ENCODE results near the gene INSRR. TPM values are rescaled to one million over a fixed set of nuclear protein-coding genes. Genes with fewer than 3 reads are reported as not detected.

The INSRR gene
- total RNA-seq, 1 donor from 2014 or later, result not detected

GRCh38 chr1:156795374-156795733 is 63.6 kb downstream of the INSRR start:
- no peaks in the 10 kb centered on the region for H3K27me3 Mint-ChIP-seq (ENCODE audit: low read depth)

GRCh38 chr1:156794506-156795373 is 64.2 kb downstream of the INSRR start:
- no peak for DNase-seq (ENCODE audit: low spot score)
- no peak overlapping the region for H3K4me3 Mint-ChIP-seq (ENCODE audit: unreplicated experiment)
- no peaks in the 10 kb centered on the region for H3K27me3 Mint-ChIP-seq (ENCODE audit: low read depth)
- H3K36me3 Mint-ChIP-seq (ENCODE audit: low read depth), result peaks cover 32% of the 10 kb centered on the region
- H3K4me1 Mint-ChIP-seq (ENCODE audit: low read depth), result peaks cover 3% of the 10 kb centered on the region
- TF ChIP-seq CTCF (IDR thresholded peaks at IDR 0.05), result no peak
- H3K27ac Mint-ChIP-seq (ENCODE audit: unreplicated experiment), result no peak overlapping the region
- no peaks in the 10 kb centered on the region for H3K9me3 Mint-ChIP-seq (ENCODE audit: low read depth)

More at GRCh38 chr1:156795374-156795733, 63.6 kb downstream of the INSRR start:
- TF ChIP-seq CTCF (IDR thresholded peaks at IDR 0.05), result no peak
- Mint-ChIP-seq H3K4me1 (ENCODE audit: low read depth) (peaks cover 3% of the 10 kb centered on the region), H3K9me3 (ENCODE audit: low read depth) (no peaks in the 10 kb centered on the region), H3K4me3 (ENCODE audit: unreplicated experiment) (no peak overlapping the region), H3K27ac (ENCODE audit: unreplicated experiment) (no peak overlapping the region), H3K36me3 (ENCODE audit: low read depth) (peaks cover 32% of the 10 kb centered on the region)
- DNase-seq (ENCODE audit: low spot score), result no peak

Other genes with a start within 250 kb of the INSRR start
- 0.36 TPM in 1 of 3 replicates, not detected in the others for gene HAPLN2, start 239.7 kb downstream of the INSRR start, total RNA-seq
- gene BCAN, start 217.0 kb downstream of the INSRR start, total RNA-seq, result 1.3 TPM in 1 of 3 replicates, not detected in the others
- gene NES, start 181.7 kb downstream of the INSRR start, total RNA-seq, result 6.0 to 11.6 TPM (median 6.9 TPM) in 3 replicates
- gene CRABP2, start 153.5 kb downstream of the INSRR start, total RNA-seq, result 88.7 to 193 TPM (median 93.5 TPM) in 3 replicates
- gene METTL25B, start 130.6 kb downstream of the INSRR start, total RNA-seq, result 11.4 to 17.1 TPM (median 14.1 TPM) in 3 replicates
- gene ISG20L2, start 130.4 kb downstream of the INSRR start, total RNA-seq, result 22.3 to 45.7 TPM (median 23.7 TPM) in 3 replicates
- gene MRPL24, start 118.0 kb downstream of the INSRR start, total RNA-seq, result 38.6 to 58.3 TPM (median 40.3 TPM) in 3 replicates
- gene HDGF, start 107.4 kb downstream of the INSRR start, total RNA-seq, result 136 to 143 TPM (median 140 TPM) in 3 replicates
- gene PRCC, start 91.6 kb downstream of the INSRR start, total RNA-seq, result 57.0 to 61.7 TPM (median 60.9 TPM) in 3 replicates
- gene SH2D2A, start 42.3 kb downstream of the INSRR start, total RNA-seq, result not detected in 3 replicates
- not detected in 3 replicates for gene NTRK1, start 1.7 kb upstream of the INSRR start, total RNA-seq
- 1.4 to 13.7 TPM (median 9.9 TPM) in 3 replicates for gene PEAR1, start 34.6 kb upstream of the INSRR start, total RNA-seq
- not detected in 3 replicates for gene LRRC71, start 61.5 kb upstream of the INSRR start, total RNA-seq
- 34.4 to 37.5 TPM (median 34.8 TPM) in 3 replicates for gene ARHGEF11, start 186.6 kb upstream of the INSRR start, total RNA-seq
- gene ETV3L, start 240.7 kb upstream of the INSRR start, total RNA-seq, result not detected in 3 replicates

Data from chondrocyte (in vitro differentiated cells).